ENCODE data around the gene LYPD3. TPM values are rescaled to one million over a fixed set of nuclear protein-coding genes. Genes with fewer than 3 reads are reported as not detected.

Gene LYPD3
- total and polyA plus RNA-seq, 7 experiments from 2014 or later: 1.1 to 30.6 (median 6.5) TPM

DNA sequence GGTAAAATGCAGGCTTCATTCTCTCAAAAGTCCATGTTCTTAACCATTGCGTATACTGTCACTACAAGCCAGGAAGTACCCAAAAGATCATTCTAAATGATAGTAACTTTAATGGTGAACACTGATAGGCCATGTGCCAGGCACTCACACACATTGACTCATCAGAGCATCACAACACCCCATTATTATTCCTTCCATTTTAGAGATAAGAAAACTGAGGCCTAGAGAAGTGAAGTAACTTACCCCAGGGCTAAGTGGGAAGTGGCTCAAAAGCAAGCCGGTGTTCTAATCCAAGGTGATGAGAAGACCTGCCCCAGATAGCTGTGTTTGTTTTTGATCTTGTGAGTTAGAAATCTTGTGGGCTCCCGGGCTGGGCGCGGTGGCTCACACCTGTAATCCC, 40.5 kb upstream of the LYPD3 start:
- H3K36me3 Mint-ChIP-seq: peaks cover 2 to 29% (median 15%) of the 10 kb centered on the region in 5 donors

DNA sequence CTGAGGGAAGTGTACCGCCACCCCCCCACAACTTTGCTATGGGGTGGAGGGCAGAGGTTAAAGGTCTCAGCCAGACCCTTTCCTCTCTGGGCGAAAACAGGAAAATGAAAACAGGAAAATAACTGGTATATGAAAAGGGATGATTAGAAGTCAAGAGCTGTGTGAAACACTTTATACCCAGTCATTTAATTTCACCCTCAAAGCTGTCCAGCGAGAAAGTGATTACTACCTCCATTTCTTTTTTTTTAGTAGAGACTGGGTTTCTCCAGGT, 39.7 kb upstream of the LYPD3 start:
- Histone ChIP-seq H3K4me3 (ENCODE audit: low read length) (peak overlapping the region; percentile 98), H3K27me3 (ENCODE audit: control insufficient read depth in 2 of 2, insufficient read depth in 2 of 2, low read length in 2 of 2) (no peaks in the 10 kb centered on the region), H3K36me3 (ENCODE audit: control insufficient read depth in 2 of 3, insufficient read depth in 3 of 3, low read length in 3 of 3) (peaks cover 0 to 26% (median 0%) of the 10 kb centered on the region in 3 experiments), H3K9me3 (ENCODE audit: control insufficient read depth in 2 of 3, low read length in 3 of 3) (no peaks in the 10 kb centered on the region), H3K4me1 (ENCODE audit: control insufficient read depth in 2 of 2, insufficient read depth in 2 of 2, low read length in 2 of 2) (peaks cover 5 to 18% of the 10 kb centered on the region in 2 donors), H3K27ac (ENCODE audit: low read depth, low read length) (peak overlapping the region; percentile 96)
- DNase-seq (no peak), ATAC-seq (no peak)
- Mint-ChIP-seq H3K27ac (peak overlapping the region; percentile 60 to 100 (median 92)), H3K9me3 (peaks cover 0 to 2% (median 0%) of the 10 kb centered on the region in 11 donors), H3K27me3 (no peaks in the 10 kb centered on the region), H3K4me1 (peaks cover 20 to 50% (median 38%) of the 10 kb centered on the region in 7 donors), H3K36me3 (peaks cover 5 to 25% (median 14%) of the 10 kb centered on the region in 5 donors), H3K4me3 (peak overlapping the region; percentile 29 to 94 (median 66))
- POLR2A ChIA-PET: interaction anchor here (0.7 to 3.1 kb wide), 16 partner anchors 11 to 546 kb away, joined by 3 to 58 read pairs (median 4); partner anchors contain the start of genes IRGQ, LYPD3, ZNF575 and ZNF576
- intact Hi-C loops (cut with micrococcal nuclease): loop anchor here in 1 of 2 donors (2.0 kb wide), 1 partner anchor 66 kb away; no protein-coding TSS in a partner anchor
- CTCF ChIA-PET: interaction anchor here (0.5 to 2.7 kb wide), 5 partner anchors 13 to 73 kb away, joined by 6 to 11 read pairs (median 7); no protein-coding TSS in a partner anchor

More for the DNA sequence above, 40.5 kb upstream of the LYPD3 start:
- no peaks in the 10 kb centered on the region for H3K27me3 ChIP-seq (ENCODE audit: control insufficient read depth in 2 of 2, insufficient read depth in 2 of 2, low read length in 2 of 2)
- DNase-seq (no peak), ATAC-seq (no peak)
- ChIA-PET CTCF (interaction anchor here (1.1 to 2.7 kb wide), 2 partner anchors 14 to 59 kb away, joined by 6 to 11 read pairs; no protein-coding TSS in a partner anchor), POLR2A (interaction anchor here (2.8 to 3.1 kb wide), 2 partner anchors 27 to 67 kb away, joined by 9 to 15 read pairs; partner anchors contain the start of gene ZNF575)
- H3K4me1 ChIP-seq (ENCODE audit: control insufficient read depth in 2 of 2, insufficient read depth in 2 of 2, low read length in 2 of 2): peaks cover 5 to 18% of the 10 kb centered on the region in 2 donors
- H3K36me3 ChIP-seq (ENCODE audit: control insufficient read depth in 2 of 3, insufficient read depth in 3 of 3, low read length in 3 of 3): peaks cover 0 to 32% (median 0%) of the 10 kb centered on the region in 3 experiments
- peak overlapping the region; percentile 96 for H3K27ac ChIP-seq (ENCODE audit: low read depth, low read length)
- peak overlapping the region; percentile 72 to 100 (median 90) for H3K27ac Mint-ChIP-seq
- no peaks in the 10 kb centered on the region for H3K27me3 Mint-ChIP-seq
- intact Hi-C loops (cut with micrococcal nuclease): loop anchor here in 1 of 2 donors (2.0 kb wide), 1 partner anchor 67 kb away; no protein-coding TSS in a partner anchor
- H3K4me3 Mint-ChIP-seq: peak overlapping the region in 7 of 10 donors; percentile 15 to 94 (median 53)
- H3K9me3 ChIP-seq (ENCODE audit: control insufficient read depth in 2 of 3, low read length in 3 of 3): no peaks in the 10 kb centered on the region
- H3K9me3 Mint-ChIP-seq: peaks cover 0 to 2% (median 0%) of the 10 kb centered on the region in 11 donors
- H3K4me3 ChIP-seq (ENCODE audit: low read length): no peak overlapping the region
- H3K4me1 Mint-ChIP-seq: peaks cover 20 to 42% (median 32%) of the 10 kb centered on the region in 7 donors

DNA sequence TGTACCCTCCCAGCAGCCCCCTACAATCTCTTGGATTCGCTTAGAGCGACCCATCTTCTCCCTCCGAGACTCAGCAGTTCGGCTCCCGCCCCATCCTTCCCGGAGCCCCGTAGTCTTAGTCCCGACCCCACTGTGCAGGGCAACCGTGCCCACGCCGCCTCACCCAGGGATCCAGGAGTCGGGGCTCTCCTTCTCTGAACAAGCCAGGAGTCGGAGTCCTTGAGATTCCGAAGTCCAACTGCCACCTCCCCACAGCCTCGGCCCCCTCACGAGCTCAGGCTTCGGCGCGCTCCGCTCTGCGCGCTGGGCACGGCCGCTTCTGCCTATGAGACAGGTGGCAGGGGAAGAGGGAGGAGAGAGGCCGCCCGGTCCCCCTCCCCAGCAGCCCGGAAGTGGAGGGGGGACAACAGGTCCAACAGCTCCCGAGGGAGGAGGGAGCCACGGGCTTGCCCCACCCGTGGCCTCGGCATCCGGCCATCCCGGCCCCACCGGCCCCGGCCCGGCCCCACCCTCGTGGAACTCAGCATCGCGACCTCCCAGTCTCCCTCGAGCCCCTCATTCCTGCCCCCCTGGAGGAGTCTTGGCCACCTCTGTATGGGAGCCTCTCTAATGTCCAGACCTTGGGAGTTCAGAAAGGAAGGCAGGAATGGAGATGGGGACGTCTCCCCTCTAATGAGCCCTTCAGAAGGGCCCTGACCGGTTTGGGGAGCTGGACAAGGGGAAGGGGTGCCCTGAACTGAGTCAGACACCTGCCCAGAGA, 39.2 kb upstream of the LYPD3 start, which contains the start of gene PHLDB3:
Gene PHLDB3 (minus strand): TSS at position 321 of the 760 bp plus-strand sequence. CDS start 628 bp downstream, outside the sequence.
- ChIA-PET POLR2A (interaction anchor here (0.6 to 3.1 kb wide), 24 partner anchors 10 to 546 kb away, joined by 3 to 58 read pairs (median 4); partner anchors contain the start of genes IRGQ, LYPD3, ZNF575 and ZNF576), CTCF (interaction anchor here (0.5 to 2.7 kb wide), 8 partner anchors 13 to 72 kb away, joined by 3 to 11 read pairs (median 7); no protein-coding TSS in a partner anchor)
- peak; percentile 44 for ATAC-seq
- Mint-ChIP-seq H3K9me3 (peaks cover 0 to 2% (median 0%) of the 10 kb centered on the region in 11 donors), H3K36me3 (peaks cover 5 to 21% (median 14%) of the 10 kb centered on the region in 5 donors), H3K4me1 (peaks cover 20 to 51% (median 39%) of the 10 kb centered on the region in 7 donors), H3K4me3 (peak within 1 kb of the TSS; percentile 90 to 98 (median 92)), H3K27me3 (no peaks in the 10 kb centered on the region), H3K27ac (peak within 1 kb of the TSS; percentile 90 to 100 (median 96))
- peaks cover 0 to 21% (median 0%) of the 10 kb centered on the region in 3 experiments for H3K36me3 ChIP-seq (ENCODE audit: control insufficient read depth in 2 of 3, insufficient read depth in 3 of 3, low read length in 3 of 3)
- peak within 1 kb of the TSS; percentile 98 for H3K4me3 ChIP-seq (ENCODE audit: low read length)
- H3K27ac ChIP-seq (ENCODE audit: low read depth, low read length): peak within 1 kb of the TSS; percentile 96
- no peaks in the 10 kb centered on the region for H3K27me3 ChIP-seq (ENCODE audit: control insufficient read depth in 2 of 2, insufficient read depth in 2 of 2, low read length in 2 of 2)
- peaks cover 5 to 18% of the 10 kb centered on the region in 2 donors for H3K4me1 ChIP-seq (ENCODE audit: control insufficient read depth in 2 of 2, insufficient read depth in 2 of 2, low read length in 2 of 2)
- intact Hi-C loops (cut with micrococcal nuclease): loop anchor here (1.0 to 2.0 kb wide), 10 partner anchors 15 to 164 kb away; partner anchors contain the start of genes ETHE1 (in 2 of the 2), ZNF575 (in 2 of the 2), IRGQ (in 1 of the 2) and ZNF428 (in 1 of the 2)
- H3K9me3 ChIP-seq (ENCODE audit: control insufficient read depth in 2 of 3, low read length in 3 of 3): no peaks in the 10 kb centered on the region
- DNase-seq: peak in 1 of 9 donors; percentile 56

DNA sequence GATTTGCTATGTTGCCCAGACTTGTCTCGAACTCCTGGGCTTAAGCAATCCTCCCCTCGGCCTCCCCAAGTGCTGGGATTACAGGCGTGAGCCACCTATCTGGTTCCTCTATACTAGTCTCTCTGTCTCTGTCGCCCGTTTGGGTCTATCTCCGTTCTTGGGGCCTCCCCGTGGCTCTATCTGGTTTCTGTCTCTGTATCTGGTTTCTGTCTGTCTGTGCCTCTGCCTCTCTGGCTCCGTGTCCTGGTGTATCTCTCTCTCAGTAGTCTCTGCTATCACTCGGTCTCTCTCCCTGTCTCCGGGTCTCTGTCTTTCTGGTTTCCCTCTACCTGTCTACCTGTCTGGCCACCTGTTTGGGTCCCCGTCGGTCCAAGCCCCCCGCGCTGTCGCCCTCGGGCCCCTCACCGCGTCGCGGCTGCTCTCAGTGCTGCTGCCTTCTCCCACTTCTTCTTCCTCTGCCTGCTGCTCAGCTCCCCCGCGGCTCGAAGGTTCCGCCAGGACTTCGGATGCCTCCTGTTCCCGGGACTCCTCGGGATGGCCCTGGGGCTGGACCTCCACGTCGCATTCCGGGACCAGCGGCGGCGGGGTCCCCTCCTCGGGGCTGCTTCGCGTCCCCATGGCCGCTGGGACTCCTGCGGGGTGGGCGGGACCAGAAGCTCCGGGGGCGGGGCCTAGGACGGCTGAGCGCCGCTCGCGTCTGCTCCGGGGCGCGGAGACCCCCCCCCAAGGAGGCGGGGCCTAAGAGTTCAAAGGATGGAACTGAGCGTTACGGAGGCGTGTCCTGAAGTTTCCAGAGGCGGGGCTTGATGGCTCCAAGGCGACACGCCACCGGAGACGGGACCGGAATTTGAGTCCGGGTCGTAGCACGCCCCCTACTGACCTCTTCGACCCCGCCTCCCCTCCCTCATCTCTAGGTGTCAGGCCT, 38.4 kb upstream of the LYPD3 start:
- Mint-ChIP-seq H3K9me3 (peaks cover 0 to 2% (median 0%) of the 10 kb centered on the region in 11 donors), H3K36me3 (peaks cover 3 to 22% (median 16%) of the 10 kb centered on the region in 5 donors), H3K27me3 (no peaks in the 10 kb centered on the region), H3K4me1 (peaks cover 25 to 59% (median 39%) of the 10 kb centered on the region in 7 donors), H3K4me3 (peak overlapping the region; percentile 90 to 98 (median 92)), H3K27ac (peak overlapping the region; percentile 90 to 100 (median 96))
- Histone ChIP-seq H3K4me1 (ENCODE audit: control insufficient read depth in 2 of 2, insufficient read depth in 2 of 2, low read length in 2 of 2) (peaks cover 5 to 18% of the 10 kb centered on the region in 2 donors), H3K9me3 (ENCODE audit: control insufficient read depth in 2 of 3, low read length in 3 of 3) (no peaks in the 10 kb centered on the region), H3K27me3 (ENCODE audit: control insufficient read depth in 2 of 2, insufficient read depth in 2 of 2, low read length in 2 of 2) (no peaks in the 10 kb centered on the region), H3K27ac (ENCODE audit: low read depth, low read length) (peak overlapping the region; percentile 96), H3K4me3 (ENCODE audit: low read length) (peak overlapping the region; percentile 98), H3K36me3 (ENCODE audit: control insufficient read depth in 2 of 3, insufficient read depth in 3 of 3, low read length in 3 of 3) (peaks cover 0 to 26% (median 0%) of the 10 kb centered on the region in 3 experiments)
- ChIA-PET CTCF (interaction anchor here (1.1 to 2.7 kb wide), 6 partner anchors 16 to 71 kb away, joined by 3 to 11 read pairs (median 7); no protein-coding TSS in a partner anchor), POLR2A (interaction anchor here (0.6 to 3.1 kb wide), 23 partner anchors 9 to 428 kb away, joined by 3 to 58 read pairs (median 4); partner anchors contain the start of genes IRGQ, LYPD3, ZNF575 and ZNF576)
- DNase-seq (peak; percentile 93 to 99 (median 98)), ATAC-seq (peak; percentile 99)
- intact Hi-C loops (cut with micrococcal nuclease): loop anchor here (1.0 to 2.0 kb wide), 10 partner anchors 16 to 165 kb away; partner anchors contain the start of genes ETHE1 (in 2 of the 2), ZNF575 (in 2 of the 2), IRGQ (in 1 of the 2) and ZNF428 (in 1 of the 2)

DNA sequence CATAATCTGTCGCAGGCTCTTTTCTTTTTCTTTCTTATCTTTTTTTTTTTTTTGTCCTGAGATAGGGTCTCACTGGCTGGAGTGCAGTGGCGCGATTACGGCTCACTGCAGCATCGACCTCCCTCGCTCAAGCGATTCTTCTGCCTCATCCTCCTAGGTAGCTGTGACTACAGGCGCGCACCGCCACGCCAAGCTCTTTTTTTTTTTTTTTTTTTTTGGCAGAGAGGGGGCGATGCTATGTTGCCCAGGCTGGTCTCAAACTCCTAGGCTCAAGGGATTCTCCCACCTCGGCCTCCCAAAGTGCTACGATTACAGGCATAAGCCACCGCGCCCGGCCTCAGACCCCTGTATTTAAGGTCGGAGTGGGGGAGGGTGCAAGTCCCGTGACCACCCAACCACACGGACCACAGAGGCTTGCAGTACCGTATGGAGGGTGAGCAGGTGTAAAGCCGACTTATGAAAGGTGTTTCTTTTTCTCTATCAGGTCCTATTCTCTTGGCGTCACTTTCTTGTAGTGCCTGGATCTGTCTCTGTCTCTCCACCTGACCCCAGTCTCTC, 37.1 kb upstream of the LYPD3 start:
- Mint-ChIP-seq H3K9me3 (peaks cover 0 to 2% (median 0%) of the 10 kb centered on the region in 11 donors), H3K4me3 (peak overlapping the region; percentile 90 to 98 (median 92)), H3K27me3 (no peaks in the 10 kb centered on the region), H3K27ac (peak overlapping the region in 8 of 9 donors; percentile 16 to 100 (median 96)), H3K36me3 (peaks cover 3 to 23% (median 17%) of the 10 kb centered on the region in 5 donors), H3K4me1 (peaks cover 30 to 66% (median 40%) of the 10 kb centered on the region in 7 donors)
- H3K4me1 ChIP-seq (ENCODE audit: control insufficient read depth in 2 of 2, insufficient read depth in 2 of 2, low read length in 2 of 2): peaks cover 5 to 18% of the 10 kb centered on the region in 2 donors
- ChIA-PET POLR2A (interaction anchor here (0.6 to 1.0 kb wide), 3 partner anchors 25 to 31 kb away, joined by 3 to 4 read pairs (median 4); partner anchors contain the start of gene ZNF575), CTCF (no interaction called here)
- ATAC-seq (no peak), DNase-seq (no peak)
- H3K4me3 ChIP-seq (ENCODE audit: low read length): no peak overlapping the region
- intact Hi-C loops (cut with micrococcal nuclease): no loop called here
- peaks cover 0 to 33% (median 4%) of the 10 kb centered on the region in 3 experiments for H3K36me3 ChIP-seq (ENCODE audit: control insufficient read depth in 2 of 3, insufficient read depth in 3 of 3, low read length in 3 of 3)
- H3K27ac ChIP-seq (ENCODE audit: low read depth, low read length): peak overlapping the region; percentile 96
- no peaks in the 10 kb centered on the region for H3K9me3 ChIP-seq (ENCODE audit: control insufficient read depth in 2 of 3, low read length in 3 of 3)
- no peaks in the 10 kb centered on the region for H3K27me3 ChIP-seq (ENCODE audit: control insufficient read depth in 2 of 2, insufficient read depth in 2 of 2, low read length in 2 of 2)

Measured in naive thymus-derived CD4-positive, alpha-beta T cell (primary cell).